K562 treated with DMSO at 1 percent for 24 hours (cell line): Measurements from ENCODE around the gene HS2ST1. TPM values are rescaled to one million over a fixed set of nuclear protein-coding genes. Genes with fewer than 3 reads are reported as not detected.

Source experiments
- total RNA-seq: library from RNA; unstranded; fragments of 300-600 nt; gene quantifications from 2 replicates; pipeline ENCODE4 v1.2.3, GENCODE V29; 2022; ENCODE audit warnings: low read depth; ENCODE audit not compliant: insufficient read depth

Gene HS2ST1
- 17.8 and 19.6 TPM in 2 replicates for total RNA-seq

DNA sequence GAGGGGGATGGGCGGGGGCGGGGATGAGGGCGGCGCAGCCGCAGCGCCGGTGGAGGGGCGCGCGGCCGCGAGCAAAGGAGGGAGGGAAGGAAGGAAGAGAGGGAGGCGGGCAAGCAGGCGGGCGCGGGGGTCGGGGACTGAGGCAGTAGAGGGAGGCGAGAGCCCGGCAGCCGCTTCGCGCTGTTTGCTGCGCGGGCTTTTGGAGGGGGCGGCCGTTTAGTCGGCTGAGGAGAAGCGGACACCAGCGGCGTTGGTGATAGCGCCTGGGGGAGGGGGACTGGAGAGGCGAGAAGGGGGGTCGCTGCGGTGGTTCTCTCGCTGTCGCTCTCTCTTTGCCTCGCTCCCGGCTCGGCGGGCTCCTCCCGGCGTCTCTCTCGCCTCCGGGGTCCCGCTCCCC is at the start of gene HS2ST1:
Gene HS2ST1 (plus strand): TSS at position 35 of the 397 bp plus-strand sequence.

DNA sequence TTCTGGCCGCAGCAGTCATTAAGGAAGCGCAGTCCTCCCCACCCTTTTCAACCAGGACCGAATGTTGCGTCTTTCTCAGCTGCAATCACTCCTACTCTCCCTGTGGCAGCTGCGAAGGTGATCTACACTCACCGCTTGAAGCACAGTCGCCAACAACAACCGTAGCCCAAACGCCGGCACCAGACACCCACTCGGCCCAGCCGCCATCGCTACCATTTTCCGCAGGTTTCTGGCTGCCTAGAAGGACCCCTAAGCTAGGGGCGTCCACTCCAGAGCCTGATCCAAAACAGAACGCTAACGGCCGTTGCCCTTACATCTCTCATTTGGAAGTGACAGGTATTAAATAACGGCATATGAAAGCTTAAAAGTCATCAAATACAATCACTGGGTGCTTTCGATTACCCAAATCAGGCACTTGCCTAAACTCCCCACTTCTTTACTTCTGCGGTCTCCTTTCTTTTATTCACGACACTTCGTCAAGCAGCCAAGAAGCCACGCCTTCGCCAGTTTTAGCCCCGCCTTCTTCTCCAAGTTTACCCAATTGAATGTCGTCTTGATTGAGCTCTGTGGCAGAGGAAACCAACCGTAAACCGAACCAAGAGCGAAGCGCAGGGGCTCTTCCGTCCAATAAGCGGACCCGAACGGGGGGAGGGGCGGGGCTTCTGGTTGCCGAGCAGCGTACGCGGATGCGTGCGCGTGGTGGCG is 387 bp upstream of the HS2ST1 start, which contains the start of gene SELENOF:
Gene SELENOF (minus strand): TSS at position 231 of the 705 bp plus-strand sequence. CDS start 15 bp downstream, at position 216.

Other genes starting within 250 kb of the HS2ST1 start
- 13.4 and 16.4 TPM in 2 replicates for gene SH3GLB1, start 210.1 kb upstream of the HS2ST1 start, total RNA-seq
- 96.8 and 115 TPM in 2 replicates for gene SELENOF, start 509 bp upstream of the HS2ST1 start, total RNA-seq